ENCODE measurements around the gene CSK.
"Not testable (repeated sequence)": the region's sequence is repeated elsewhere in the genome, so short reads cannot be mapped to it uniquely, and the experiment has no call there.

CSK gene

GRCh38 chr15:74781431-74782258 lies at the start of gene CSK:
TSS of gene CSK (plus strand) at chr15:74782080. CDS start at chr15:74798298, 16,218 bp downstream.
- peak; percentile 46 for DNase-seq

- DNase-seq, result no peak
These were observed 49.0 kb upstream of the CSK start for GRCh38 chr15:74732846-74733245.

DNA sequence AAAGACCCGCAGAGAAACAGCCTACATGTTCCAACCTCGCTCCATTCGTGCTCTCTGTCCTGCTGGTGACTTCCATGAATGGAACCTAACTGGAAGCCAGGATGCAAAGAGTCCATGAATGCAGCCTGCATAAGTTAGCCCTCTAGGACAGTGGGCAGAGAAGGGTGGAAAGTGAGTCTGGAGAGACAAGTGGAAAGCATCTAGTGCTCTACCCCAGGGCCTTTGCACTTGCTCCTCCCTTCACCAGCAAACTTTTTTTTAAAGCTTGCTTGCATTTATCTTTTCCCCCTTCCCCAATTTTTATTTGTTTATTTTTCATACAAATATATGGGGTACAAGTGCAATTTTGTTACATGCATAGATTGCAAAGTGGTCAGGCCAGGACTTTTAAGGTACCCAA lies 48.6 kb upstream of the CSK start:
- DNase-seq, result no peak

DNA sequence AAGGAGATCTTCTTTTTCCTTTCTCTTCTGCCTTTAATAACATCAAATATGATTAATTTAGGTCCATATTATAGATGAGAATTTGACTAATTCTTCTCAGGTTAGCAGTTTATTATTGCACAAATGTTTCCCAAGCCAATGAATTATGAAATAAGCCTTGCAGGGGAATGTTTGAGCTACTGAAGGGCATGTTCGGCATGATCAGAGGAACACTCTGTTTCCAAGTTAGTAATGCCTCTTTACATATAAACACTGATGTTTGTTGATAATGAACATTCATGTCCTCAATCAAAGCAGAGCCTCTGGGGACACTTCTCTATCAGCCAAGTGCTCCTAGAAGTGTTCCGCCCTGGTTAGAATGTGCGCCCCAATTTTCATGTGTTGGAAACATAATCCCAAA lies 46.6 kb upstream of the CSK start:
- DNase-seq, result no peak

- DNase-seq, result not testable (repeated sequence)
These were observed 43.6 kb upstream of the CSK start for GRCh38 chr15:74738239-74738638.

DNA sequence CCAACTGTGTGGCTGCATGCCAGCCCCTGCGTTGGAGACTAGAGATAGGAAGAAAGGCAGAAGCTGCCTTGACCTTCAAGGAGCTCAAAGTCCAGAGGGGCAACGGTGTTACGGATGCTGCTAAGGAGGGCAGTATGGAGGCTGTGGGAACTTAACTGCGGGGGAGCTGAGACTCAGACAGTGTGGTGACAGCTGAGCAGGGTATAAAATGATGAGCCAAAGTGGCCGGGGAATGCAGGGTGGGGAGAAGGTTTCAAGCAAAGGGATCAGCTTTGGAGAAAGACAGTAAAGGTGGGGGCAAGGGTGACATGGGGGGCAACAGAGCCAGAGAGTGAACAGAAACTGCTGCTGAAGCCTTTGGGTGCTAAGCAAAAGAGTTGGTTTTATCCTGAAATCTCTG lies 39.5 kb upstream of the CSK start:
- DNase-seq, result no peak

- no peak for DNase-seq
These were observed 35.5 kb upstream of the CSK start for GRCh38 chr15:74746389-74746788.

- no peak for DNase-seq
These were observed 33.4 kb upstream of the CSK start, which contains the start of gene CYP1A2 for GRCh38 chr15:74748322-74748946. TSS of gene CYP1A2 (plus strand) at chr15:74748845. CDS start at chr15:74749739, 894 bp downstream.

DNA sequence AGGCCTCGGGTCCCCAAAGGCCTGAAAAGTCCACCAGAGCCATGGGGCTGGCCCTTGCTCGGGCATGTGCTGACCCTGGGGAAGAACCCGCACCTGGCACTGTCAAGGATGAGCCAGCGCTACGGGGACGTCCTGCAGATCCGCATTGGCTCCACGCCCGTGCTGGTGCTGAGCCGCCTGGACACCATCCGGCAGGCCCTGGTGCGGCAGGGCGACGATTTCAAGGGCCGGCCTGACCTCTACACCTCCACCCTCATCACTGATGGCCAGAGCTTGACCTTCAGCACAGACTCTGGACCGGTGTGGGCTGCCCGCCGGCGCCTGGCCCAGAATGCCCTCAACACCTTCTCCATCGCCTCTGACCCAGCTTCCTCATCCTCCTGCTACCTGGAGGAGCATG lies 32.0 kb upstream of the CSK start:
- no peak for DNase-seq

DNA sequence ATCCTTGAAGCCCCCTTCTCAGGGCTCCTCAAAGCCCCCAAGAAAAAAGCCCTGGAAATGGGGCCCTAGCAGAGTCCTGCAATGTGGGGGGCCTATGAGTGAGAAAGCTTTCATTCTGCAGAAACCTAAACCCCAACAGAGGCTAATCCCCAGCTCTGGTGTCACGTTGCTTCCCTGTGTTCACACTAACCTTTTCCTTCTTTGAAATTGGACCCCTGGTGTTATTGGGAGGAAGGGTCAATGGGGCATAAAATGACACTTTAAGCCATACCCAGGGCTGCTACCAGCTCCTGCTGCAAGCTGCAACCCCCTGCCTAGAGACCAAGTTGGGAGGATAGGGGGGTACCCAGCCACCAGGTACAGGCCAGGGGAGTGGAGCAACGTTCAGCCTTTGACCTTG lies 31.1 kb upstream of the CSK start:
- no peak for DNase-seq

- DNase-seq, result no peak
These were observed 29.9 kb upstream of the CSK start for GRCh38 chr15:74752011-74752410.

DNA sequence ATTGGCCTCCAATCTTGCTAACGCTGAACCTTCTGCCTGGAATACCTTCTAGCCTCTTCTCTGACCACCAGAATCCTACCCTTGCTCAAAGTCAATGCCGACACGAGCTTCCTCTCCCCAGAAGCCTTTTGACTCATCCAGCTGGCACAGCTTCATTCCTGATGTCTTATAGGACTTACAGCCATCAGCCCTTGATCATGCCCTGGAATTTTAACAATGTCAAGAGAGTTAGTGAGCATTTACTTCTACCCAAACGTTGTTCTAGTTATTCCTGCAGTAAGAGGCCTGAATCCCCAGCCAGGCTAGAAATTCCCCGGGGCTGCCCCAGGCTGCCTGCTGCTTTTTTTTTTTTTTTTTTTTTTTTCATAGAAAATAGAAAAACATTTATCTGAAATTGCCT lies 29.3 kb upstream of the CSK start:
- DNase-seq, result no peak

GRCh38 chr15:74754593-74755215 lies 27.2 kb upstream of the CSK start:
- no peak for DNase-seq

- no peak for DNase-seq
These were observed 23.1 kb upstream of the CSK start for GRCh38 chr15:74758736-74759135.

GRCh38 chr15:74762791-74763150 lies 19.1 kb upstream of the CSK start:
- DNase-seq, result no peak

DNA sequence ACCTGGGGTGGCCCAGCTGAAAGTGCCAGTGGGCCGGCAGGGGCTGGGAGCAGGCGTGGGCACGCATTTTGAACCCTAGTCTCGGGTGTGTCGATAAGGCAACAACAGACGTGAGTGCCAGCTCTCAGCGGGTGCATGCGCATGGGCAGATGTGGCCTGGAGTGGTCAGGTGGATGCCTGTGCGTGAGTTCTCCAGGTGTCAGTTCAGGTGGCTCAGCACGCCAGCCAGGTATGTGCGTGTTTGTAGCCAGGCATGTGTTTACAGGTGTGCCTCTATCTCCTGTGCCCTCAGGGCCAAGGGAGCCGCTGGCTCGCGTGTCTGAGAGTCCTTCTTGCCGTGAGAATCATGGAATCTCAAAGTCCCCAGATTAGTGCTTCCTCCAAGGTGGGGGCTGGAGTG lies 18.5 kb upstream of the CSK start:
- DNase-seq, result no peak

GRCh38 chr15:74767167-74768098 lies 14.4 kb upstream of the CSK start:
- no peak for DNase-seq

DNA sequence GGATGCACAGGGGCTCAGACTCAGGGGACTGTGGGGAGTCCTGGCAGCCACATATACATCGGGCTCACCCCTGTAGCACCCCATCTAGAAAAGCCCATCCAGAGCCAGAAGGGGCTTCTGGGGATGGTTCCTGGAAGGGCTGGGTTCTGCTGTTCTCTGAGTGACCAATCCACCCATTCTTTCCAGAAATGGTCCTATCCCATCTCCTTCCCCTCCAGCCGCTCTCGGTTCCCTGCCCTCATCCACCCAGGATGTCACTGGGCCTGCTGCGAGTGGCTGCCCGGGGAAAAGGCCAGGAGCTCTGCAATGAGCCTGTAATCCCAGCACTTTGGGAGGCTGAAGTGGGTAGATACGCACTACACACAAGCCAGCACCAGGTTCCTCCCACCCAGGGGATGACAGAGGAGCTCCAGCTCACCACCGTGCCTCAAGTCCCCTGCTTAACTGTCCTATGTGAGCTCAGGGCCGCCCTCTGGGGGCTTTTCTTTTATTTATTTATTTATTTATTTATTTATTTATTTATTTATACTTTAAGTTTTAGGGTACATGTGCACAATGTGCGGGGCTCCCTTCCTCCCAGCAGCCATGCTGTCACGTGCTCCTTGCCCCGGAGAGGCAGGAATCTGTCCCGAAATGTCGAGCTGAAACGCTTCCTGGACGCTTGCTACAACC lies 13.6 kb upstream of the CSK start:
- no peak for DNase-seq

- peak; percentile 33 for DNase-seq
These were observed 13.0 kb upstream of the CSK start for GRCh38 chr15:74768771-74769342.

DNA sequence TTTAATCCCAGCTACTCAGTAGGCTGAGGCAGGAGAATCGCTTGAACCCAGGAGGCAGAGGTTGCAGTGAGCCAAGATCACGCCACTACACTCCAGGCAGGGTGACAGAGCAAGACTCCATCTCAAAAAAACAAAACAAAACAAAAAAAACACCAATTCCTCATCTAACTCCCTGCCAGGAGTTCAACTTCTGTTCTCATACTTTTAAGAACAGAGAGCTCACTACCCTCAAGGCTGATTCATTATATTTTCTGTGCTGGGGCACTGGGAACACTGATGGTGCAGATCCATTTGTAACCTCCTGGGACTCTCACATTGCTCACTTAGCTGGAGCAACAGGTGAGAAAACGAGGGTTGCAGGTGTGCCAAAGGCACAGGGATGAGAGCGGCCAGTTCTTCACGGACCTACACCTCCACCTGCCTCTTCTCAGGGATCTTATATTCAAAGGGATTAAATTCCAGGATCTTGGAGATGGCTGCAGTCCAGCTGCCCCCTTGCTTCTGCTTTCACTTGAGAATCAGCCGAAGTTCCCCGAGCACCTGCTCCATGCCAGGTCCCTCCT lies 12.3 kb upstream of the CSK start:
- DNase-seq, result no peak

DNA sequence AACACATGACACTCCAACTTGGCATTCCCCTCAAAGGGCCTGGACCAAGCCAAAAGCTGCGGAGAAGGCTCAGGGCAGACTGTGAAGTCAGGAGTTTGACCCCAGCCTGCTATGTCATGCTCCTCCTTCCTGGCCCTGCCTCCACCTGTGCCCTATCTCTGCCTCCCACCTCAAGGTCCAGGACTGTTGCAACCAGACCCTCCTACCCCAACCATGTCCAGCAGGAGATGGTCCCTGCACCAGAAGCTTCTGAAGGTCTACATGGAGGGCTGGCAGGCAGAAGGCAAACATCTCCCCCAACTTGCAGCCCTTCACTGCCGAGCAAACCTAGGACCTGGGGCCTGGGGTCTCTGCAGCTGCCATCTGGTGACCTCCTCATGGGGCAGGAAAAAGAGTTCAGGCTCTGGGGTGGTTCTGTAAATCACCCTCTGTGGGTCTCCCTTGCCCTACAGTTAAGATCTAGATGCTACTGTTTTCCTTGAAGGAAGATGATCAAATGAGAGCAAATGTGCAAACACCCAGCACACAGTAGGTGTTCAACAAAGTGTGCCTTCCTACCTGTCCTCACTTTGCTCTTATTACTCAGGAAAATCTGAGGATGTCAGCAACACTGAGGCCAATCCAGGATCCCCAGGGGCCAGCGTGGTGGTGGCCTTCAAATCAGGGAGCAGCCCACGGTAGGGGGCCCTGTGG lies 11.5 kb upstream of the CSK start:
- DNase-seq, result no peak

All from COR-L47 (cell line).